GM23338 (cell line): ENCODE measurements around the gene HCK.

Experiments
- CREB1 ChIP-seq: fragments of 250-450 bp; sonication (Bioruptor Pico); IDR thresholded peaks from 2 replicates; pipeline ENCODE4 v1.5.0; 2020; ENCODE audit warnings: low read depth, mild to moderate bottlenecking, moderate library complexity
- CTCF ChIP-seq, 2 experiments: fragments of 200-600 bp in 1 of 2; sonication (generic) in 1 of 2; conservative IDR thresholded peaks; 2 replicates each; pipeline versions ENCODE4 v1.5.1 to v1.6.1; 2016 to 2017; ENCODE audit warnings: antibody characterized with exemption in 2 of 2, low read depth in 2 of 2, mild to moderate bottlenecking in 2 of 2, moderate library complexity in 1 of 2
- EZH2 ChIP-seq: fragments of 200-600 bp; sonication (generic); IDR thresholded peaks from one replicate; pipeline ENCODE4 v1.8.0; 2017; ENCODE audit warnings: antibody characterized with exemption, mild to moderate bottlenecking, low read depth; ENCODE audit not compliant: unreplicated experiment
- EZH2phosphoT487 ChIP-seq: fragments of 200-600 bp; sonication (generic); IDR thresholded peaks from one replicate; pipeline ENCODE4 v1.8.1; 2018; ENCODE audit warnings: antibody characterized with exemption; ENCODE audit not compliant: unreplicated experiment
- JUNB ChIP-seq: IDR thresholded peaks from one replicate; pipeline ENCODE4 v1.6.1; 2016; ENCODE audit warnings: antibody characterized with exemption; ENCODE audit not compliant: unreplicated experiment
- POLR2AphosphoS5 ChIP-seq: IDR thresholded peaks from 2 replicates; pipeline ENCODE4 v1.6.1; 2016; ENCODE audit warnings: antibody characterized with exemption, low read depth
- REST ChIP-seq: IDR thresholded peaks from one replicate; pipeline ENCODE4 v1.6.1; 2018; ENCODE audit warnings: antibody characterized with exemption; ENCODE audit not compliant: unreplicated experiment
- ZNF114 ChIP-seq: fragments of 250-450 bp; sonication (Bioruptor Pico); IDR thresholded peaks from 2 replicates; pipeline ENCODE4 v1.5.0; 2020; ENCODE audit warnings: mild to moderate bottlenecking, moderate library complexity
- ZNF462 ChIP-seq: fragments of 250-450 bp; sonication (Bioruptor Pico); IDR thresholded peaks from 2 replicates; pipeline ENCODE4 v1.5.0; 2020; ENCODE audit warnings: mild to moderate bottlenecking, moderate library complexity

- TF ChIP-seq CTCF (conservative IDR thresholded peaks at IDR 0.05; ENCODE audit: low read depth in 2 of 2) (no peak), REST (no peak), POLR2AphosphoS5 (no peak), EZH2phosphoT487 (no peak), CREB1 (CRISPR knock-in tag) (no peak), ZNF462 (CRISPR knock-in tag) (no peak), JUNB (no peak), EZH2 (no peak), ZNF114 (no peak)
Measured at GRCh38 chr20:32134026-32134425, 82.0 kb downstream of the HCK start.
